ENCODE data around the gene HOXA4. TPM values are rescaled to one million over a fixed set of nuclear protein-coding genes. Genes with fewer than 3 reads are reported as not detected.

Gene HOXA4
- total and polyA plus RNA-seq, 2 experiments from 2014 or later = not detected

GRCh38 chr7:27101957-27102580 lies 28.5 kb downstream of the HOXA4 start:
- Mint-ChIP-seq H3K4me3 (peak overlapping the region; percentile 23; the same call in 1 of the 3 replicates), H3K36me3 (ENCODE audit: low read depth) (no peaks in the 10 kb centered on the region), H3K9me3 (peaks cover 4% of the 10 kb centered on the region; the same call in 1 of the 3 replicates), H3K4me1 (peaks cover 45% of the 10 kb centered on the region), H3K27ac (no peak overlapping the region), H3K27me3 (ENCODE audit: insufficient read depth, low read depth, poor library complexity) (peaks cover 100% of the 10 kb centered on the region)
- no peak overlapping the region; the same call in 1 of the 2 replicates for H2AFZ ChIP-seq
- H3K4me1 ChIP-seq (ENCODE audit: insufficient read depth) = peaks cover 51% of the 10 kb centered on the region
- H3K36me3 ChIP-seq (ENCODE audit: insufficient read depth) = no peaks in the 10 kb centered on the region
- TF ChIP-seq EZH2 (IDR thresholded peaks at IDR 0.05; ENCODE audit: low read depth, unreplicated experiment) (peak; percentile 89), REST (IDR thresholded peaks at IDR 0.05; ENCODE audit: unreplicated experiment) (no peak), EZH2phosphoT487 (IDR thresholded peaks at IDR 0.05; ENCODE audit: unreplicated experiment) (peak; percentile 82), CTCF (conservative IDR thresholded peaks at IDR 0.05; ENCODE audit: low read depth in 2 of 2) (no peak), NANOG (IDR thresholded peaks at IDR 0.05; ENCODE audit: borderline replicate concordance) (no peak)
- no peak overlapping the region for H3K4me3 ChIP-seq
- H3K4me2 ChIP-seq = peak overlapping the region; percentile 76; the same call in 1 of the 2 replicates
- no peaks in the 10 kb centered on the region for H3K9me2 ChIP-seq (ENCODE audit: insufficient read depth)
- DNase-seq (ENCODE audit: low spot score) = peak; percentile 35
- H4K20me1 ChIP-seq (replicated peaks; ENCODE audit: insufficient read depth) = peaks cover 74% of the 10 kb centered on the region
- peaks cover 59% of the 10 kb centered on the region for H3F3A ChIP-seq (replicated peaks; ENCODE audit: low read depth)
- no peak overlapping the region for H3K27ac ChIP-seq (ENCODE audit: low read depth)
- H3K27me3 ChIP-seq (ENCODE audit: insufficient read depth) = peaks cover 100% of the 10 kb centered on the region
- no peaks in the 10 kb centered on the region for H3K79me2 ChIP-seq (replicated peaks; ENCODE audit: insufficient read depth)
- no peak for ATAC-seq

GRCh38 chr7:27101171-27101956 lies 29.2 kb downstream of the HOXA4 start:
- peaks cover 100% of the 10 kb centered on the region for H3K27me3 ChIP-seq (ENCODE audit: insufficient read depth)
- H3K27ac ChIP-seq (ENCODE audit: low read depth) = no peak overlapping the region
- H3K4me1 ChIP-seq (ENCODE audit: insufficient read depth) = peaks cover 47% of the 10 kb centered on the region
- DNase-seq (ENCODE audit: low spot score) (no peak), ATAC-seq (0 out of 3 replicates have a peak, but pooled peaks have one; percentile 2)
- peaks cover 42% of the 10 kb centered on the region for H3K4me1 Mint-ChIP-seq
- no peaks in the 10 kb centered on the region for H3K9me2 ChIP-seq (ENCODE audit: insufficient read depth)
- peaks cover 73% of the 10 kb centered on the region for H4K20me1 ChIP-seq (replicated peaks; ENCODE audit: insufficient read depth)
- peak overlapping the region; percentile 46 for H3K4me3 ChIP-seq
- no peaks in the 10 kb centered on the region for H3K36me3 ChIP-seq (ENCODE audit: insufficient read depth)
- no peaks in the 10 kb centered on the region for H3K36me3 Mint-ChIP-seq (ENCODE audit: low read depth)
- H3F3A ChIP-seq (replicated peaks; ENCODE audit: low read depth) = peaks cover 61% of the 10 kb centered on the region
- peak overlapping the region; percentile 74 for H2AFZ ChIP-seq
- H3K4me2 ChIP-seq = peak overlapping the region; percentile 76
- H3K27me3 Mint-ChIP-seq (ENCODE audit: insufficient read depth, low read depth, poor library complexity) = peaks cover 100% of the 10 kb centered on the region
- peaks cover 4% of the 10 kb centered on the region; the same call in 1 of the 3 replicates for H3K9me3 Mint-ChIP-seq
- H3K27ac Mint-ChIP-seq = no peak overlapping the region
- peak overlapping the region; percentile 37; the same call in 2 of the 3 replicates for H3K4me3 Mint-ChIP-seq
- no peaks in the 10 kb centered on the region for H3K79me2 ChIP-seq (replicated peaks; ENCODE audit: insufficient read depth)
- TF ChIP-seq CREB1 (CRISPR knock-in tag; IDR thresholded peaks at IDR 0.05; ENCODE audit: low read depth) = no peak
- no peak for TF ChIP-seq ZNF462 (CRISPR knock-in tag; IDR thresholded peaks at IDR 0.05)

Data from GM23338 (cell line).